H1 (cell line): Measurements from ENCODE around the gene CMTR1. TPM values are rescaled to one million over a fixed set of nuclear protein-coding genes. Genes with fewer than 3 reads are reported as not detected.

Source experiments
- CHD1 ChIP-seq: IDR thresholded peaks from 2 replicates; pipeline ENCODE4 v1.6.1; 2012; ENCODE audit warnings: low read depth, low read length, improper control_type of control experiment
- CREB1 ChIP-seq: IDR thresholded peaks from 2 replicates; pipeline ENCODE4 v1.6.1; 2012; ENCODE audit warnings: inconsistent platforms
- polyA plus RNA-seq, 7 experiments: library from polyadenylated mRNA; depleted of rRNA in 3 of 7; stranded (reverse) in 5 of 7; unstranded in 2 of 7; fragments of >200 nt in 5 of 7; fragments of 200-250 nt in 2 of 7; gene quantifications; 1 replicate in 5 of 7; 2 replicates in 1 of 7; 4 replicates in 1 of 7; pipeline versions ENCODE4 v1.2.1 to v1.2.3, GENCODE V29; 2011 to 2013; ENCODE audit warnings: missing spikeins in 2 of 7, mixed read lengths in 2 of 7
- total RNA-seq: library from RNA; stranded (reverse); fragmentation: NEBNext Ultra II Directional; extraction: Animal tissue kit (Norgen Biotek cat#: 25700); gene quantifications from 2 replicates; pipeline ENCODE4 v1.2.1, GENCODE V29; 2021

CMTR1 gene
- total and polyA plus RNA-seq, 2 of the 8 experiments (the other 6 are each of a cell fraction or from before 2014, with no cell fraction given), result 15.2 to 33.1 TPM

- TF ChIP-seq CREB1, result no peak
- TF ChIP-seq CHD1, result no peak
- TF ChIP-seq, all 59 proteins: peak for 0
These were observed 91.9 kb downstream of the CMTR1 start (continued) for GRCh38 chr6:37524970-37525318.
